Skeletal muscle tissue (tissue), 4 donors: ENCODE results near the gene SMARCA4. TPM values are rescaled to one million over a fixed set of nuclear protein-coding genes. Genes with fewer than 3 reads are reported as not detected.

Experiments
- H3K27ac ChIP-seq: one replicate; pipeline ENCODE4 v1.7.0; 2013; ENCODE audit warnings: mild to moderate bottlenecking, low read depth, low read length, inconsistent platforms
- H3K27me3 ChIP-seq, 3 donors: one replicate each; pipeline ENCODE4 v1.7.0; 2013; ENCODE audit warnings: low read length in 3 of 3; ENCODE audit not compliant: control insufficient read depth in 3 of 3, insufficient read depth in 3 of 3
- H3K36me3 ChIP-seq, 3 donors: one replicate each; pipeline ENCODE4 v1.7.0; 2013; ENCODE audit warnings: low read length in 3 of 3; ENCODE audit not compliant: control insufficient read depth in 3 of 3, insufficient read depth in 3 of 3
- H3K4me1 ChIP-seq, 3 donors: one replicate each; pipeline ENCODE4 v1.7.0; 2013; ENCODE audit warnings: low read length in 3 of 3, mild to moderate bottlenecking in 3 of 3; ENCODE audit not compliant: control insufficient read depth in 3 of 3, insufficient read depth in 3 of 3
- H3K4me3 ChIP-seq, 3 donors: one replicate each; pipeline ENCODE4 v1.7.0; 2013; ENCODE audit warnings: low read length in 3 of 3
- H3K9ac ChIP-seq, 3 donors: one replicate each; pipeline ENCODE4 v1.7.0; 2013; ENCODE audit warnings: low read length in 3 of 3, mild to moderate bottlenecking in 3 of 3, moderate library complexity in 2 of 3, low read depth in 1 of 3
- H3K9me3 ChIP-seq, 3 donors: one replicate each; pipeline ENCODE4 v1.7.0; 2013; ENCODE audit warnings: low read length in 3 of 3; ENCODE audit not compliant: control insufficient read depth in 3 of 3
- total RNA-seq: library from RNA; depleted of rRNA; stranded (reverse); fragments of >200 nt; gene quantifications from one replicate; pipeline ENCODE4 v1.2.3, GENCODE V29; 2014
- donor health status: Osteomylitis.

SMARCA4 gene
- total RNA-seq, 1 donor from 2014 or later: 58.5 TPM

- Histone ChIP-seq H3K9me3 (no peaks in the 10 kb centered on the region), H3K27me3 (no peaks in the 10 kb centered on the region), H3K4me1 (no peaks in the 10 kb centered on the region), H3K36me3 (peaks cover 26 to 33% (median 31%) of the 10 kb centered on the region in 3 donors), H3K4me3 (no peak overlapping the region), H3K9ac (no peak overlapping the region), H3K27ac (no peak overlapping the region)
These were observed 44.7 kb downstream of the SMARCA4 start for GRCh38 chr19:11005521-11005920.

GRCh38 chr19:11007385-11007784, 46.6 kb downstream of the SMARCA4 start:
- no peak overlapping the region for H3K9ac ChIP-seq
- H3K4me1 ChIP-seq: no peaks in the 10 kb centered on the region
- H3K9me3 ChIP-seq: no peaks in the 10 kb centered on the region
- H3K27me3 ChIP-seq: no peaks in the 10 kb centered on the region
- H3K36me3 ChIP-seq: peaks cover 36 to 48% (median 39%) of the 10 kb centered on the region in 3 donors
- H3K4me3 ChIP-seq: no peak overlapping the region
- no peak overlapping the region for H3K27ac ChIP-seq

- Histone ChIP-seq H3K36me3 (peaks cover 43 to 51% (median 44%) of the 10 kb centered on the region in 3 donors), H3K27ac (no peak overlapping the region), H3K4me3 (no peak overlapping the region), H3K9ac (no peak overlapping the region), H3K27me3 (no peaks in the 10 kb centered on the region), H3K4me1 (no peaks in the 10 kb centered on the region), H3K9me3 (no peaks in the 10 kb centered on the region)
These were observed 47.2 kb downstream of the SMARCA4 start for GRCh38 chr19:11007962-11008532.

- H3K9ac ChIP-seq: no peak overlapping the region
- H3K36me3 ChIP-seq: peaks cover 53 to 59% (median 53%) of the 10 kb centered on the region in 3 donors
- no peaks in the 10 kb centered on the region for H3K9me3 ChIP-seq
- H3K27ac ChIP-seq: no peak overlapping the region
- no peaks in the 10 kb centered on the region for H3K4me1 ChIP-seq
- no peaks in the 10 kb centered on the region for H3K27me3 ChIP-seq
- H3K4me3 ChIP-seq: no peak overlapping the region
These were observed 49.2 kb downstream of the SMARCA4 start for GRCh38 chr19:11010041-11010440.

GRCh38 chr19:11012507-11012906, 51.7 kb downstream of the SMARCA4 start:
- Histone ChIP-seq H3K4me1 (no peaks in the 10 kb centered on the region), H3K9me3 (no peaks in the 10 kb centered on the region), H3K36me3 (peaks cover 56 to 61% (median 60%) of the 10 kb centered on the region in 3 donors), H3K4me3 (no peak overlapping the region), H3K9ac (no peak overlapping the region), H3K27ac (no peak overlapping the region), H3K27me3 (no peaks in the 10 kb centered on the region)

GRCh38 chr19:11013771-11014170, 52.9 kb downstream of the SMARCA4 start:
- Histone ChIP-seq H3K27me3 (no peaks in the 10 kb centered on the region), H3K9ac (no peak overlapping the region), H3K4me1 (no peaks in the 10 kb centered on the region), H3K4me3 (no peak overlapping the region), H3K36me3 (peaks cover 59 to 66% (median 64%) of the 10 kb centered on the region in 3 donors), H3K27ac (no peak overlapping the region), H3K9me3 (no peaks in the 10 kb centered on the region)

- H3K27ac ChIP-seq: no peak overlapping the region
- H3K4me1 ChIP-seq: no peaks in the 10 kb centered on the region
- H3K9me3 ChIP-seq: no peaks in the 10 kb centered on the region
- peaks cover 64 to 70% (median 70%) of the 10 kb centered on the region in 3 donors for H3K36me3 ChIP-seq
- H3K4me3 ChIP-seq: no peak overlapping the region
- H3K9ac ChIP-seq: no peak overlapping the region
- no peaks in the 10 kb centered on the region for H3K27me3 ChIP-seq
These were observed 53.6 kb downstream of the SMARCA4 start for GRCh38 chr19:11014403-11014911.

GRCh38 chr19:11016631-11017030, 55.8 kb downstream of the SMARCA4 start:
- H3K9ac ChIP-seq: no peak overlapping the region
- no peak overlapping the region for H3K4me3 ChIP-seq
- no peaks in the 10 kb centered on the region for H3K4me1 ChIP-seq
- H3K9me3 ChIP-seq: no peaks in the 10 kb centered on the region
- no peak overlapping the region for H3K27ac ChIP-seq
- H3K27me3 ChIP-seq: no peaks in the 10 kb centered on the region
- H3K36me3 ChIP-seq: peaks cover 64 to 76% (median 69%) of the 10 kb centered on the region in 3 donors

GRCh38 chr19:11017275-11018035, 56.6 kb downstream of the SMARCA4 start:
- Histone ChIP-seq H3K9ac (peak overlapping the region in 1 of 3 donors; percentile 16), H3K27me3 (no peaks in the 10 kb centered on the region), H3K36me3 (peaks cover 68 to 80% (median 73%) of the 10 kb centered on the region in 3 donors), H3K27ac (no peak overlapping the region), H3K4me3 (no peak overlapping the region), H3K4me1 (no peaks in the 10 kb centered on the region), H3K9me3 (no peaks in the 10 kb centered on the region)

- Histone ChIP-seq H3K27ac (no peak overlapping the region), H3K9ac (no peak overlapping the region), H3K4me1 (no peaks in the 10 kb centered on the region), H3K4me3 (no peak overlapping the region), H3K27me3 (no peaks in the 10 kb centered on the region), H3K9me3 (no peaks in the 10 kb centered on the region), H3K36me3 (peaks cover 62 to 78% (median 71%) of the 10 kb centered on the region in 3 donors)
These were observed 57.3 kb downstream of the SMARCA4 start for GRCh38 chr19:11018179-11018578.
